GM23338 (cell line): ENCODE measurements around the gene TOPAZ1. TPM values are rescaled to one million over a fixed set of nuclear protein-coding genes. Genes with fewer than 3 reads are reported as not detected.

Experiments
- ATAC-seq: fragments of 200-7000 bp; cut with Tn5 transposase; 3 replicates; pipeline ENCODE4 v1.9.1; 2020
- DNase-seq: peaks from one replicate; pipeline ENCODE4 v3.0.0-alpha.2; 2015; ENCODE audit warnings: low spot score
- H2AFZ ChIP-seq: fragments of 200-600 bp; sonication (generic); 2 replicates; pipeline ENCODE4 v1.8.0; 2016; ENCODE audit warnings: antibody characterized with exemption, mild to moderate bottlenecking, moderate library complexity
- H3F3A ChIP-seq: fragments of 200-600 bp; sonication (generic); replicated peaks from 2 replicates; pipeline ENCODE4 v1.8.0; 2017; ENCODE audit warnings: antibody characterized with exemption, mixed run types, low read depth
- H3K27ac ChIP-seq: fragments of 200-600 bp; sonication (generic); 2 replicates; pipeline ENCODE4 v1.6.1; 2016; ENCODE audit warnings: low read depth
- H3K27me3 ChIP-seq: fragments of 200-600 bp; sonication (generic); 2 replicates; pipeline ENCODE4 v1.8.0; 2016; ENCODE audit warnings: mild to moderate bottlenecking, mixed run types, moderate library complexity; ENCODE audit not compliant: insufficient read depth
- H3K36me3 ChIP-seq: fragments of 200-600 bp; sonication (generic); 2 replicates; pipeline ENCODE4 v1.8.0; 2016; ENCODE audit warnings: mild to moderate bottlenecking; ENCODE audit not compliant: insufficient read depth
- H3K4me1 ChIP-seq: fragments of 200-600 bp; sonication (generic); 2 replicates; pipeline ENCODE4 v1.8.0; 2016; ENCODE audit warnings: mild to moderate bottlenecking, moderate library complexity; ENCODE audit not compliant: insufficient read depth
- H3K4me2 ChIP-seq: fragments of 200-600 bp; sonication (generic); 2 replicates; pipeline ENCODE4 v1.7.1; 2017; ENCODE audit warnings: mixed run types
- H3K4me3 ChIP-seq: fragments of 200-600 bp; sonication (generic); 2 replicates; pipeline ENCODE4 v1.6.1; 2016; ENCODE audit warnings: mixed run types
- H3K79me2 ChIP-seq: fragments of 200-600 bp; sonication (generic); replicated peaks from 2 replicates; pipeline ENCODE4 v1.8.0; 2017; ENCODE audit warnings: mild to moderate bottlenecking; ENCODE audit not compliant: insufficient read depth
- H3K9me2 ChIP-seq: fragments of 200-600 bp; sonication (generic); 2 replicates; pipeline ENCODE4 v1.8.0; 2017; ENCODE audit not compliant: insufficient read depth
- H4K20me1 ChIP-seq: fragments of 200-600 bp; sonication (generic); replicated peaks from 2 replicates; pipeline ENCODE4 v1.8.0; 2017; ENCODE audit warnings: mild to moderate bottlenecking; ENCODE audit not compliant: insufficient read depth
- H3K27ac Mint-ChIP-seq: 2 replicates; pipeline ENCODE4 v1.8.0; 2020; ENCODE audit warnings: inconsistent platforms, mild to moderate bottlenecking, moderate library complexity, mixed read lengths
- H3K27me3 Mint-ChIP-seq: 3 replicates; pipeline ENCODE4 v1.8.0; 2022; ENCODE audit warnings: low read depth, mild to moderate bottlenecking, moderate library complexity, mixed read lengths, inconsistent platforms; ENCODE audit not compliant: insufficient read depth, poor library complexity
- H3K36me3 Mint-ChIP-seq: 3 replicates; pipeline ENCODE4 v1.8.0; 2021; ENCODE audit warnings: low read depth, mild to moderate bottlenecking, inconsistent platforms, moderate library complexity, mixed read lengths
- H3K4me1 Mint-ChIP-seq: 3 replicates; pipeline ENCODE4 v1.8.0; 2020; ENCODE audit warnings: mild to moderate bottlenecking, inconsistent platforms, mixed read lengths
- H3K4me3 Mint-ChIP-seq: 3 replicates; pipeline ENCODE4 v1.8.0; 2021; ENCODE audit warnings: moderate library complexity, mild to moderate bottlenecking, inconsistent platforms, mixed read lengths
- H3K9me3 Mint-ChIP-seq: 3 replicates; pipeline ENCODE4 v1.8.0; 2020; ENCODE audit warnings: moderate library complexity, mild to moderate bottlenecking, inconsistent platforms, mixed read lengths
- CREB1 ChIP-seq: fragments of 250-450 bp; sonication (Bioruptor Pico); IDR thresholded peaks from 2 replicates; pipeline ENCODE4 v1.5.0; 2020; ENCODE audit warnings: low read depth, mild to moderate bottlenecking, moderate library complexity
- EZH2 ChIP-seq: fragments of 200-600 bp; sonication (generic); IDR thresholded peaks from one replicate; pipeline ENCODE4 v1.8.0; 2017; ENCODE audit warnings: antibody characterized with exemption, mild to moderate bottlenecking, low read depth; ENCODE audit not compliant: unreplicated experiment
- EZH2phosphoT487 ChIP-seq: fragments of 200-600 bp; sonication (generic); IDR thresholded peaks from one replicate; pipeline ENCODE4 v1.8.1; 2018; ENCODE audit warnings: antibody characterized with exemption; ENCODE audit not compliant: unreplicated experiment
- JUNB ChIP-seq: IDR thresholded peaks from one replicate; pipeline ENCODE4 v1.6.1; 2016; ENCODE audit warnings: antibody characterized with exemption; ENCODE audit not compliant: unreplicated experiment
- NANOG ChIP-seq: IDR thresholded peaks from 2 replicates; pipeline ENCODE4 v1.6.1; 2016; ENCODE audit warnings: antibody characterized with exemption, borderline replicate concordance
- POLR2AphosphoS5 ChIP-seq: IDR thresholded peaks from 2 replicates; pipeline ENCODE4 v1.6.1; 2016; ENCODE audit warnings: antibody characterized with exemption, low read depth
- STAT1 ChIP-seq: IDR thresholded peaks from one replicate; pipeline ENCODE4 v1.6.1; 2016; ENCODE audit warnings: antibody characterized with exemption; ENCODE audit not compliant: unreplicated experiment
- ZNF114 ChIP-seq: fragments of 250-450 bp; sonication (Bioruptor Pico); IDR thresholded peaks from 2 replicates; pipeline ENCODE4 v1.5.0; 2020; ENCODE audit warnings: mild to moderate bottlenecking, moderate library complexity
- ZNF331 ChIP-seq: fragments of 250-450 bp; sonication (Bioruptor Pico); IDR thresholded peaks from 2 replicates; pipeline ENCODE4 v1.5.0; 2020; ENCODE audit warnings: low read depth, mild to moderate bottlenecking, moderate library complexity
- polyA plus RNA-seq: library from polyadenylated mRNA; unstranded; fragments of >200 nt; fragmentation: Nextera tagmentation; extraction: Ambion mirVana; gene quantifications from 2 replicates; pipeline ENCODE4 v1.2.1, GENCODE V29; 2016
- total RNA-seq: library from RNA; depleted of rRNA; stranded (reverse); fragments of >200 nt; shearing (Covaris generic); gene quantifications from 2 replicates; pipeline ENCODE4 v1.2.3, GENCODE V29; 2014
- TF ChIP-seq, protein P1 (sequence below): IDR thresholded peaks from one replicate; pipeline ENCODE4 v1.6.1; 2018; ENCODE audit warnings: antibody characterized with exemption; ENCODE audit not compliant: unreplicated experiment
- TF ChIP-seq, protein P2 (sequence below): fragments of 250-450 bp; sonication (Bioruptor Pico); IDR thresholded peaks from 2 replicates; pipeline ENCODE4 v1.5.0; 2020; ENCODE audit warnings: mild to moderate bottlenecking, moderate library complexity
- TF ChIP-seq, protein P3 (sequence below), 2 experiments: fragments of 200-600 bp in 1 of 2; sonication (generic) in 1 of 2; conservative IDR thresholded peaks; 2 replicates each; pipeline versions ENCODE4 v1.5.1 to v1.6.1; 2016 to 2017; ENCODE audit warnings: antibody characterized with exemption in 2 of 2, low read depth in 2 of 2, mild to moderate bottlenecking in 2 of 2, moderate library complexity in 1 of 2
- TF ChIP-seq, protein P4 (sequence below): IDR thresholded peaks from 2 replicates; pipeline ENCODE4 v1.6.1; 2016; ENCODE audit warnings: antibody characterized with exemption

The TOPAZ1 gene
- total and polyA plus RNA-seq, 2 experiments from 2014 or later = not detected

DNA sequence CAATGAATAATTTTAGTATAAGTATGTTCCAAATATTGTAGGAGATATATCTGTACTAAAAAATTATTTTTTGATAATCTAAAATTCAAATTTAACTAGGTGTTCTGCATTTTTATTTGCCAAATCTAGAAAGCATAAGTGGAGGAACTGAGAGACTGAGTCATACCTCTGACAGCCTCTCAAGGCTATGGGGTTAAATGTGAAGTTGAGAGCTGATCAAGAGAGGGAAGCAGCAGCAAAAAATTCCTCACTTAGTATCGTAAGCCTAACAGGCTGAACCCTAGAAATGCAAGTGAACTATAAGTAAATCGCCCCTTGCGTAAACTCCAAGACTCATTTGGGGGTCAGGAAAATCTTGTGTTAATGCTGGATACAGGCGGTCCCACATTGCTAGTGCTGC, 12.8 kb upstream of the TOPAZ1 start:
- no peak overlapping the region for H3K27ac Mint-ChIP-seq
- ATAC-seq (no peak), DNase-seq (no peak)
- no peaks in the 10 kb centered on the region; the same call in 2 of the 3 replicates for H3K9me3 Mint-ChIP-seq
- TF ChIP-seq ZNF114 (CRISPR knock-in tag) = no peak
- TF ChIP-seq, protein P1, sequence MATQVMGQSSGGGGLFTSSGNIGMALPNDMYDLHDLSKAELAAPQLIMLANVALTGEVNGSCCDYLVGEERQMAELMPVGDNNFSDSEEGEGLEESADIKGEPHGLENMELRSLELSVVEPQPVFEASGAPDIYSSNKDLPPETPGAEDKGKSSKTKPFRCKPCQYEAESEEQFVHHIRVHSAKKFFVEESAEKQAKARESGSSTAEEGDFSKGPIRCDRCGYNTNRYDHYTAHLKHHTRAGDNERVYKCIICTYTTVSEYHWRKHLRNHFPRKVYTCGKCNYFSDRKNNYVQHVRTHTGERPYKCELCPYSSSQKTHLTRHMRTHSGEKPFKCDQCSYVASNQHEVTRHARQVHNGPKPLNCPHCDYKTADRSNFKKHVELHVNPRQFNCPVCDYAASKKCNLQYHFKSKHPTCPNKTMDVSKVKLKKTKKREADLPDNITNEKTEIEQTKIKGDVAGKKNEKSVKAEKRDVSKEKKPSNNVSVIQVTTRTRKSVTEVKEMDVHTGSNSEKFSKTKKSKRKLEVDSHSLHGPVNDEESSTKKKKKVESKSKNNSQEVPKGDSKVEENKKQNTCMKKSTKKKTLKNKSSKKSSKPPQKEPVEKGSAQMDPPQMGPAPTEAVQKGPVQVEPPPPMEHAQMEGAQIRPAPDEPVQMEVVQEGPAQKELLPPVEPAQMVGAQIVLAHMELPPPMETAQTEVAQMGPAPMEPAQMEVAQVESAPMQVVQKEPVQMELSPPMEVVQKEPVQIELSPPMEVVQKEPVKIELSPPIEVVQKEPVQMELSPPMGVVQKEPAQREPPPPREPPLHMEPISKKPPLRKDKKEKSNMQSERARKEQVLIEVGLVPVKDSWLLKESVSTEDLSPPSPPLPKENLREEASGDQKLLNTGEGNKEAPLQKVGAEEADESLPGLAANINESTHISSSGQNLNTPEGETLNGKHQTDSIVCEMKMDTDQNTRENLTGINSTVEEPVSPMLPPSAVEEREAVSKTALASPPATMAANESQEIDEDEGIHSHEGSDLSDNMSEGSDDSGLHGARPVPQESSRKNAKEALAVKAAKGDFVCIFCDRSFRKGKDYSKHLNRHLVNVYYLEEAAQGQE = no peak
- TF ChIP-seq STAT1 = no peak
- TF ChIP-seq, protein P2, sequence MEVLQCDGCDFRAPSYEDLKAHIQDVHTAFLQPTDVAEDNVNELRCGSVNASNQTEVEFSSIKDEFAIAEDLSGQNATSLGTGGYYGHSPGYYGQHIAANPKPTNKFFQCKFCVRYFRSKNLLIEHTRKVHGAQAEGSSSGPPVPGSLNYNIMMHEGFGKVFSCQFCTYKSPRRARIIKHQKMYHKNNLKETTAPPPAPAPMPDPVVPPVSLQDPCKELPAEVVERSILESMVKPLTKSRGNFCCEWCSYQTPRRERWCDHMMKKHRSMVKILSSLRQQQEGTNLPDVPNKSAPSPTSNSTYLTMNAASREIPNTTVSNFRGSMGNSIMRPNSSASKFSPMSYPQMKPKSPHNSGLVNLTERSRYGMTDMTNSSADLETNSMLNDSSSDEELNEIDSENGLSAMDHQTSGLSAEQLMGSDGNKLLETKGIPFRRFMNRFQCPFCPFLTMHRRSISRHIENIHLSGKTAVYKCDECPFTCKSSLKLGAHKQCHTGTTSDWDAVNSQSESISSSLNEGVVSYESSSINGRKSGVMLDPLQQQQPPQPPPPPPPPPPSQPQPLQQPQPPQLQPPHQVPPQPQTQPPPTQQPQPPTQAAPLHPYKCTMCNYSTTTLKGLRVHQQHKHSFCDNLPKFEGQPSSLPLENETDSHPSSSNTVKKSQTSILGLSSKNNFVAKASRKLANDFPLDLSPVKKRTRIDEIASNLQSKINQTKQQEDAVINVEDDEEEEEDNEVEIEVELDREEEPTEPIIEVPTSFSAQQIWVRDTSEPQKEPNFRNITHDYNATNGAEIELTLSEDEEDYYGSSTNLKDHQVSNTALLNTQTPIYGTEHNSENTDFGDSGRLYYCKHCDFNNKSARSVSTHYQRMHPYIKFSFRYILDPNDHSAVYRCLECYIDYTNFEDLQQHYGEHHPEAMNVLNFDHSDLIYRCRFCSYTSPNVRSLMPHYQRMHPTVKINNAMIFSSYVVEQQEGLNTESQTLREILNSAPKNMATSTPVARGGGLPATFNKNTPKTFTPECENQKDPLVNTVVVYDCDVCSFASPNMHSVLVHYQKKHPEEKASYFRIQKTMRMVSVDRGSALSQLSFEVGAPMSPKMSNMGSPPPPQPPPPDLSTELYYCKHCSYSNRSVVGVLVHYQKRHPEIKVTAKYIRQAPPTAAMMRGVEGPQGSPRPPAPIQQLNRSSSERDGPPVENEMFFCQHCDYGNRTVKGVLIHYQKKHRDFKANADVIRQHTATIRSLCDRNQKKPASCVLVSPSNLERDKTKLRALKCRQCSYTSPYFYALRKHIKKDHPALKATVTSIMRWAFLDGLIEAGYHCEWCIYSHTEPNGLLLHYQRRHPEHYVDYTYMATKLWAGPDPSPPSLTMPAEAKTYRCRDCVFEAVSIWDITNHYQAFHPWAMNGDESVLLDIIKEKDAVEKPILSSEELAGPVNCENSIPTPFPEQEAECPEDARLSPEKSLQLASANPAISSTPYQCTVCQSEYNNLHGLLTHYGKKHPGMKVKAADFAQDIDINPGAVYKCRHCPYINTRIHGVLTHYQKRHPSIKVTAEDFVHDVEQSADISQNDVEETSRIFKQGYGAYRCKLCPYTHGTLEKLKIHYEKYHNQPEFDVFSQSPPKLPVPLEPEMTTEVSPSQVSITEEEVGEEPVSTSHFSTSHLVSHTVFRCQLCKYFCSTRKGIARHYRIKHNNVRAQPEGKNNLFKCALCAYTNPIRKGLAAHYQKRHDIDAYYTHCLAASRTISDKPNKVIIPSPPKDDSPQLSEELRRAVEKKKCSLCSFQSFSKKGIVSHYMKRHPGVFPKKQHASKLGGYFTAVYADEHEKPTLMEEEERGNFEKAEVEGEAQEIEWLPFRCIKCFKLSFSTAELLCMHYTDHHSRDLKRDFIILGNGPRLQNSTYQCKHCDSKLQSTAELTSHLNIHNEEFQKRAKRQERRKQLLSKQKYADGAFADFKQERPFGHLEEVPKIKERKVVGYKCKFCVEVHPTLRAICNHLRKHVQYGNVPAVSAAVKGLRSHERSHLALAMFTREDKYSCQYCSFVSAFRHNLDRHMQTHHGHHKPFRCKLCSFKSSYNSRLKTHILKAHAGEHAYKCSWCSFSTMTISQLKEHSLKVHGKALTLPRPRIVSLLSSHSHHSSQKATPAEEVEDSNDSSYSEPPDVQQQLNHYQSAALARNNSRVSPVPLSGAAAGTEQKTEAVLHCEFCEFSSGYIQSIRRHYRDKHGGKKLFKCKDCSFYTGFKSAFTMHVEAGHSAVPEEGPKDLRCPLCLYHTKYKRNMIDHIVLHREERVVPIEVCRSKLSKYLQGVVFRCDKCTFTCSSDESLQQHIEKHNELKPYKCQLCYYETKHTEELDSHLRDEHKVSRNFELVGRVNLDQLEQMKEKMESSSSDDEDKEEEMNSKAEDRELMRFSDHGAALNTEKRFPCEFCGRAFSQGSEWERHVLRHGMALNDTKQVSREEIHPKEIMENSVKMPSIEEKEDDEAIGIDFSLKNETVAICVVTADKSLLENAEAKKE = no peak
- no peak for TF ChIP-seq JUNB
- no peak for TF ChIP-seq NANOG
- TF ChIP-seq EZH2 = no peak
- TF ChIP-seq POLR2AphosphoS5 = no peak
- TF ChIP-seq ZNF331 (CRISPR knock-in tag) = no peak
- TF ChIP-seq CREB1 (CRISPR knock-in tag) = no peak
- TF ChIP-seq, protein P3, sequence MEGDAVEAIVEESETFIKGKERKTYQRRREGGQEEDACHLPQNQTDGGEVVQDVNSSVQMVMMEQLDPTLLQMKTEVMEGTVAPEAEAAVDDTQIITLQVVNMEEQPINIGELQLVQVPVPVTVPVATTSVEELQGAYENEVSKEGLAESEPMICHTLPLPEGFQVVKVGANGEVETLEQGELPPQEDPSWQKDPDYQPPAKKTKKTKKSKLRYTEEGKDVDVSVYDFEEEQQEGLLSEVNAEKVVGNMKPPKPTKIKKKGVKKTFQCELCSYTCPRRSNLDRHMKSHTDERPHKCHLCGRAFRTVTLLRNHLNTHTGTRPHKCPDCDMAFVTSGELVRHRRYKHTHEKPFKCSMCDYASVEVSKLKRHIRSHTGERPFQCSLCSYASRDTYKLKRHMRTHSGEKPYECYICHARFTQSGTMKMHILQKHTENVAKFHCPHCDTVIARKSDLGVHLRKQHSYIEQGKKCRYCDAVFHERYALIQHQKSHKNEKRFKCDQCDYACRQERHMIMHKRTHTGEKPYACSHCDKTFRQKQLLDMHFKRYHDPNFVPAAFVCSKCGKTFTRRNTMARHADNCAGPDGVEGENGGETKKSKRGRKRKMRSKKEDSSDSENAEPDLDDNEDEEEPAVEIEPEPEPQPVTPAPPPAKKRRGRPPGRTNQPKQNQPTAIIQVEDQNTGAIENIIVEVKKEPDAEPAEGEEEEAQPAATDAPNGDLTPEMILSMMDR (conservative IDR thresholded peaks at IDR 0.05; ENCODE audit: low read depth in 2 of 2) = no peak
- TF ChIP-seq, protein P4, sequence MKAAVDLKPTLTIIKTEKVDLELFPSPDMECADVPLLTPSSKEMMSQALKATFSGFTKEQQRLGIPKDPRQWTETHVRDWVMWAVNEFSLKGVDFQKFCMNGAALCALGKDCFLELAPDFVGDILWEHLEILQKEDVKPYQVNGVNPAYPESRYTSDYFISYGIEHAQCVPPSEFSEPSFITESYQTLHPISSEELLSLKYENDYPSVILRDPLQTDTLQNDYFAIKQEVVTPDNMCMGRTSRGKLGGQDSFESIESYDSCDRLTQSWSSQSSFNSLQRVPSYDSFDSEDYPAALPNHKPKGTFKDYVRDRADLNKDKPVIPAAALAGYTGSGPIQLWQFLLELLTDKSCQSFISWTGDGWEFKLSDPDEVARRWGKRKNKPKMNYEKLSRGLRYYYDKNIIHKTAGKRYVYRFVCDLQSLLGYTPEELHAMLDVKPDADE = no peak
- TF ChIP-seq EZH2phosphoT487 = no peak
- Histone ChIP-seq H3K4me3 (no peak overlapping the region), H2AFZ (no peak overlapping the region), H3K36me3 (no peaks in the 10 kb centered on the region), H4K20me1 (no peaks in the 10 kb centered on the region), H3K27ac (no peak overlapping the region), H3K4me2 (no peak overlapping the region), H3K9me2 (no peaks in the 10 kb centered on the region), H3K4me1 (no peaks in the 10 kb centered on the region), H3K79me2 (no peaks in the 10 kb centered on the region), H3K27me3 (no peaks in the 10 kb centered on the region), H3F3A (no peaks in the 10 kb centered on the region)
- no peaks in the 10 kb centered on the region for H3K27me3 Mint-ChIP-seq
- H3K36me3 Mint-ChIP-seq = no peaks in the 10 kb centered on the region
- H3K4me1 Mint-ChIP-seq = no peaks in the 10 kb centered on the region
- no peak overlapping the region for H3K4me3 Mint-ChIP-seq
